GM10847 (cell line): ENCODE results near the gene OR9A4.

Source experiments
- POLR2A ChIP-seq: IDR thresholded peaks from 2 replicates; pipeline ENCODE4 v1.6.1; 2011; ENCODE audit not compliant: insufficient read length; ENCODE audit errors: extremely low read depth

Gene OR9A4

DNA sequence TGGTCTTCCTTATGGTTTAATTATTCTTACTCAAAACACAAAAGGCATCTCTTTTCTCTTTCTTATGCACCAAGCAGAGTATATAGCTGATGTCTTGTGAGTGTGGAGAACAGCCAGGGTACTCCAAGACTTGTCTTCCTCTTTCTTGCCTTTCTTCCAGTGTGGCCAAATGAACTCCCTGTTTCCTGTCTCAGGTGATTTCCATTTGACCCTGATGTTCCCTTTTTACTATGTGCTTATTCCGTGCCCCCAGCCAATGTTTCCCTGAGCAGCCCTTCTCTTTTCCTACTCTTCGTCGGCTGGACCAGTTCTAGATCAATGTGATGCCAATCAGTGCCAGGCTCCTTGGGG, 12.6 kb downstream of the OR9A4 start:
- TF ChIP-seq POLR2A = no peak

GRCh38 chr7:141930211-141930610, 14.0 kb downstream of the OR9A4 start:
- no peak for TF ChIP-seq POLR2A

GRCh38 chr7:141941075-141941474, 24.9 kb downstream of the OR9A4 start:
- no peak for TF ChIP-seq POLR2A

GRCh38 chr7:141943846-141944245, 27.6 kb downstream of the OR9A4 start:
- no peak for TF ChIP-seq POLR2A

DNA sequence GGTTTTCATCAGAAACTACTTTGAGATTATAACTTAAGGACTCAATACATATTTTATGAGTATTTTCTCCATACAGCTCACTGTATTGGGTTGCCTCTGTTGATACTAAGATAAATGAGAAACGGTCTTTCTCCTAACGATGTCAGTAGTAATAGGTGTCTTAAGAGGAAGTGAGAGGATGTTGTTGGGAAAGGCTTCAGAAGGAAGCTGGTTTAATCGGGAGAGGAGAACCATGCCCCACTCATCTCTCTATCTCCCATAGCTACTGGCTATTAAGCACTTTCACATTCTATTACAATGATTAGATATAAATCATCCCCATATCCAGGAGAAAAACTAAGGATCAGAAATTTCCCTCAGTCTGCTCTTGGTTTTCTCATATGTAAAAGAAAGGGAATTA, 28.6 kb downstream of the OR9A4 start:
- no peak for TF ChIP-seq POLR2A

GRCh38 chr7:141945356-141945755, 29.2 kb downstream of the OR9A4 start:
- TF ChIP-seq POLR2A = no peak

DNA sequence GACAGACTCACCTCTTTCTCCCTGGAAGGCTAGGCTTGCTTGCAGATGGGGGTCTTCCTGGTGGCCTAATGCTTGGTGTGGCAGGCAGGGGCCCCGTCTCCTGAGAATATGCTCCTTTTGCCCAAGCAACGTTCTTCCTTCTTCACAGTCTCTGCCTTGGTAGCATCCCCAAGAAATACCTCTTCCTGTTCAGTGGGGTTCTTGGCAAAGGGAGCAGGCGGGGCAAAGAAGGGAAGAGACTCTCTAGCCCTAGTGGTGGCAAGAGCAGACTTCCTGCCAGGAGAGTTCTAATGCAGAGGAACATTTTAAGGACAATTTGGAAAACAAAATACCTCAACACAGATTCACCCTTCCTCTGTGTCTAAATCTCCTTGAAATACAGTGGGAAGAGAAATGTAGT, 30.6 kb downstream of the OR9A4 start, which contains the start of gene CLEC5A:
CLEC5A (minus strand) TSS at position 179 of the 400 bp plus-strand sequence. CDS start 682 bp downstream, outside the sequence.
- TF ChIP-seq POLR2A = no peak

GRCh38 chr7:141949021-141949420, 32.8 kb downstream of the OR9A4 start:
- TF ChIP-seq POLR2A = no peak

DNA sequence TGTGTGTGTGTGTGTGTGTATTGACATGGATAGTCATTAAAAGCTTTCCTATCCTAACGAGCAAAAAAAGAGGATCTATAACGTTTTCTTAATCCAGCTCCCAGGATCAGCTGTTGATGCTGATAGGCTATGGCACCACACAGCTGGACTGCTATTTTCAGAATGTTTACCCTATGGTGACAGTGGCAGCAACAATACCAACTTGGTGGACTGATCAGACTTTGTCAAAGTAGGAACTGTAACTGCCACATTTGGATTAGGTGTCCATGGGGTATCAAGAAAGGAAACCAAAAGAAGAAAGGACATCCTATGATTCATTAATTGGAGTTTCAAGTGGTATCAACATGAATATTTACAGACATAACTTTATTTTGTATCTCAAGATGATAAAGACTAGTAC, 33.3 kb downstream of the OR9A4 start:
- TF ChIP-seq POLR2A = no peak

- no peak for TF ChIP-seq POLR2A
Measured at GRCh38 chr7:141949911-141950310, 33.7 kb downstream of the OR9A4 start.

DNA sequence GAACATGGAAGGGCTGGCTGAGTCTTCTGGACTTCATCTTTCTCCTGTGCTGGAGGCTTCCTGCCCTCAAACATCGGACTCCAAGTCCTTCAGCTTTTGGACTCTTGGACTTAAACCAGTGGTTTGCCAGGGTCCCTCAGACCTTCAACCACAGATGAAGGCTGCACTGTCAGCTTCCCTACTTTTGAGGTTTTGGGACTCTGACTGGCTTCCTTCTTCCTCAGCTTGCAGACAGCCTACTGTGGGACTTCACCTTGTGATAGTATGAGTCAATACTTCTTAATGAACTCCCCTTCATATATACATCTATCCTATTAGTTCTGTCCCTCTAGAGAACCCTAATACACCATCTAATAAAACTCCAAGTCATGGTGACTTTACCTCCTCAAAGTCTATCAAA, 34.6 kb downstream of the OR9A4 start:
- no peak for TF ChIP-seq POLR2A

GRCh38 chr7:141952461-141952860, 36.3 kb downstream of the OR9A4 start:
- no peak for TF ChIP-seq POLR2A

DNA sequence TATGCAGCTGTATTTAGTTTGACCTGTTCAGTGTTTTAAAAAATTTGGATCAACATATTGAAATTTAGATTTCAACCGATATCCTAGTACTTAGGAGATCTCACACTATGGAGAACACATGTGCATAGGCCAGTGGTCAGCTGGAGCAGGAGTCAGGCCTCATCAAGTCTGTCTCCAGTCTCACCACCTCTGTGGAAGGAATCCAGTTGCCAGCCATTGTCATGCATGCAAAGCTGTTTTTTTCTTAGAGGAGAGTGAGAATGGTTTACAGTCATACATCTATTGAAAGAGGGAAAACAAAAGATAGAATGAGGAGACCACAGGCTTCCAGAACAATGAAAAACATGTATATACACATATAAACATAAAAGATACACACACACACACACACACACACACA, 38.1 kb downstream of the OR9A4 start:
- no peak for TF ChIP-seq POLR2A

- no peak for TF ChIP-seq POLR2A
Measured at GRCh38 chr7:141956084-141956483, 39.9 kb downstream of the OR9A4 start.

- TF ChIP-seq POLR2A = no peak
Measured at GRCh38 chr7:141960687-141961422, 44.7 kb downstream of the OR9A4 start.
